ENCODE measurements around the gene DIP2B. TPM values are rescaled to one million over a fixed set of nuclear protein-coding genes. Genes with fewer than 3 reads are reported as not detected.
A peak's percentile ranks its signal among the peaks of the same experiment; 100 is the strongest.

The DIP2B gene
- total RNA-seq, 1 donor from 2014 or later, result 45.1 TPM

DNA sequence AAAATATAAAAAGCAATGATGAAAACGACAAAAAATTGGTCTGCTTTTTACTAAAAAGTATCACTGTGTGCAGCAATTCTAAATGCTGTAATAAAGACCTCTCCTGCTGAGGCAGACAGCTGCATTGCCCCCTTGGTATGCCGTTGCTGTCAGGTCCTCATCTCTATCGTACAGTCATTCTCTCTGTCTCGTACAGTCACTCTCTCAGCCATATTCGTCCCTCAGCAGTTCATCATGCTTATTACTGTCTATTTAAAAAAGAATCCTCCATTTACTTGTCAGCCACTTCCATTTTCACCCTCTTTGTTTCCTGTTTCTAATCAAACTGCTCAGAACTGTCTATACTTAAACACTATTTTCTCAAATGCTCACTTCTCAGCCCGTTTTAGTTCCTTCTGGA is 123.6 kb downstream of the DIP2B start:
- Mint-ChIP-seq H3K4me1 (ENCODE audit: unreplicated experiment) (peaks cover 46% of the 10 kb centered on the region), H3K4me3 (ENCODE audit: unreplicated experiment) (peak overlapping the region; percentile 8), H3K27me3 (ENCODE audit: unreplicated experiment) (peaks cover 5% of the 10 kb centered on the region), H3K9me3 (ENCODE audit: unreplicated experiment) (no peaks in the 10 kb centered on the region), H3K27ac (ENCODE audit: unreplicated experiment) (peak overlapping the region; percentile 19), H3K36me3 (ENCODE audit: low read depth, unreplicated experiment) (peaks cover 27% of the 10 kb centered on the region)
- no peak for DNase-seq (ENCODE audit: low spot score)
- TF ChIP-seq, protein P1, sequence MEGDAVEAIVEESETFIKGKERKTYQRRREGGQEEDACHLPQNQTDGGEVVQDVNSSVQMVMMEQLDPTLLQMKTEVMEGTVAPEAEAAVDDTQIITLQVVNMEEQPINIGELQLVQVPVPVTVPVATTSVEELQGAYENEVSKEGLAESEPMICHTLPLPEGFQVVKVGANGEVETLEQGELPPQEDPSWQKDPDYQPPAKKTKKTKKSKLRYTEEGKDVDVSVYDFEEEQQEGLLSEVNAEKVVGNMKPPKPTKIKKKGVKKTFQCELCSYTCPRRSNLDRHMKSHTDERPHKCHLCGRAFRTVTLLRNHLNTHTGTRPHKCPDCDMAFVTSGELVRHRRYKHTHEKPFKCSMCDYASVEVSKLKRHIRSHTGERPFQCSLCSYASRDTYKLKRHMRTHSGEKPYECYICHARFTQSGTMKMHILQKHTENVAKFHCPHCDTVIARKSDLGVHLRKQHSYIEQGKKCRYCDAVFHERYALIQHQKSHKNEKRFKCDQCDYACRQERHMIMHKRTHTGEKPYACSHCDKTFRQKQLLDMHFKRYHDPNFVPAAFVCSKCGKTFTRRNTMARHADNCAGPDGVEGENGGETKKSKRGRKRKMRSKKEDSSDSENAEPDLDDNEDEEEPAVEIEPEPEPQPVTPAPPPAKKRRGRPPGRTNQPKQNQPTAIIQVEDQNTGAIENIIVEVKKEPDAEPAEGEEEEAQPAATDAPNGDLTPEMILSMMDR (IDR thresholded peaks at IDR 0.05; ENCODE audit: unreplicated experiment), result no peak

DNA sequence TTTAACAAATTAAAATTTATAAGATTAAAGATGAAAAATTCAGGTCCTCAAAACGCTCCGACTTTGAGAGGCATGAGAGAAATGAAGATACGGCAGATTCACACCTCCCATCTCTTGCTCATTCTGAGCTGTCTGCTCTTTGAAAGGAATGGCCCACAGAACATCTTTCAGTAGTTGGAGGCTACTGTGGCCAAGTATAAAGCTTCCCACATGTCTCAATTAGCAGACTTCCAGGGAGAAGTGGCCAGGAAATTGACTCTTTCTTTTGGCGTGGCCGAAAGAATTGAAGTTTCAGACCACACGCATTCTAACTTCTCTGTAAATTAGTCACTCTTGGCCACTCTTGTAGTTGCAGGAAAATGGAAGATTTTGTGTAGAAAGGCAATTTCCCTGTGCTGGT is 129.2 kb downstream of the DIP2B start:
- TF ChIP-seq, protein P1 (IDR thresholded peaks at IDR 0.05; ENCODE audit: unreplicated experiment), result no peak
- Mint-ChIP-seq H3K4me3 (ENCODE audit: unreplicated experiment) (no peak overlapping the region), H3K36me3 (ENCODE audit: low read depth, unreplicated experiment) (peaks cover 11% of the 10 kb centered on the region), H3K27me3 (ENCODE audit: unreplicated experiment) (peaks cover 5% of the 10 kb centered on the region), H3K27ac (ENCODE audit: unreplicated experiment) (no peak overlapping the region), H3K4me1 (ENCODE audit: unreplicated experiment) (peaks cover 37% of the 10 kb centered on the region), H3K9me3 (ENCODE audit: unreplicated experiment) (no peaks in the 10 kb centered on the region)
- no peak for DNase-seq (ENCODE audit: low spot score)

DNA sequence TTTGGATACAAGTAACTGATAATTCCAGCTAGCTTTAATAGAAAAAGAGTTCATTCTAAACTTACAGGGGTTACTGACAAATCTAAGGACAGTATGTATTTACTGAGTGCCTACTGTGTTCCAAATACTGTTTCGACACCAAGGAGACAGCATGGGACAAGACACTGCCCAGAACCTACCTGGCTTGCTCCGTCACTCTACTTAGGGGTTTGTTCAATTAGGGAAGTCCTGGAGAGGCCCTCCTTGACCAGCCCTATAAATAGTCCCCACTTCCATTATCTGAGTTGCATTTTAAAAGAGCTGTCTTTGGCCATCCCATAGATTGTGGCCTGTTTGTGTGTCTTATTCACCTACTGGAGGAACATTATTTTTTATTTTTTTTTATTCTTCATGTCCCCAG is 129.6 kb downstream of the DIP2B start:
- peaks cover 35% of the 10 kb centered on the region for H3K4me1 Mint-ChIP-seq (ENCODE audit: unreplicated experiment)
- TF ChIP-seq, protein P1 (IDR thresholded peaks at IDR 0.05; ENCODE audit: unreplicated experiment), result no peak
- H3K36me3 Mint-ChIP-seq (ENCODE audit: low read depth, unreplicated experiment), result peaks cover 7% of the 10 kb centered on the region
- no peak overlapping the region for H3K4me3 Mint-ChIP-seq (ENCODE audit: unreplicated experiment)
- peaks cover 2% of the 10 kb centered on the region for H3K27me3 Mint-ChIP-seq (ENCODE audit: unreplicated experiment)
- no peaks in the 10 kb centered on the region for H3K9me3 Mint-ChIP-seq (ENCODE audit: unreplicated experiment)
- no peak overlapping the region for H3K27ac Mint-ChIP-seq (ENCODE audit: unreplicated experiment)
- no peak for DNase-seq (ENCODE audit: low spot score)

DNA sequence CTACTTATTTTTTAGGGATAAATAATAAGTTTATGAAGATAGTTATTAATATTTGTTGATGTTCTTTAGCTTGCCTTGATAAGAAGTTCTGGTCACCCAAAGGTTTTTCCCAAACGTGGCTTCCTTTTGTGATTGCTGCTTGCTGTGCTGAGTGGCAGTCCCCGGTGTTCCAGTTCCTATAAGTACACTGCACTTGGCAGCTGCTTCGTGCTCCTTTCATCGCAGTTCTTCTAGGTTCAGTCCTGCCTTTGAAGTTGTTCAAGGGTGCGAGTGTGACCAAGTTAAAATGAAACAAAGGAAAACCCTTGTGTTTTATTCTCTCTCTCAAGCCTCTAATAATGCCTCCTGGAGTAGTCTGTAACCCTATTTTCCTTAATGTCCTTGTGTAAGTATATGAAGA is 130.6 kb downstream of the DIP2B start:
- no peak for DNase-seq (ENCODE audit: low spot score)
- Mint-ChIP-seq H3K27ac (ENCODE audit: unreplicated experiment) (no peak overlapping the region), H3K9me3 (ENCODE audit: unreplicated experiment) (no peaks in the 10 kb centered on the region), H3K4me1 (ENCODE audit: unreplicated experiment) (peaks cover 38% of the 10 kb centered on the region), H3K4me3 (ENCODE audit: unreplicated experiment) (no peak overlapping the region), H3K36me3 (ENCODE audit: low read depth, unreplicated experiment) (peaks cover under 1% of the 10 kb centered on the region), H3K27me3 (ENCODE audit: unreplicated experiment) (no peaks in the 10 kb centered on the region)
- TF ChIP-seq, protein P1 (IDR thresholded peaks at IDR 0.05; ENCODE audit: unreplicated experiment), result no peak

DNA sequence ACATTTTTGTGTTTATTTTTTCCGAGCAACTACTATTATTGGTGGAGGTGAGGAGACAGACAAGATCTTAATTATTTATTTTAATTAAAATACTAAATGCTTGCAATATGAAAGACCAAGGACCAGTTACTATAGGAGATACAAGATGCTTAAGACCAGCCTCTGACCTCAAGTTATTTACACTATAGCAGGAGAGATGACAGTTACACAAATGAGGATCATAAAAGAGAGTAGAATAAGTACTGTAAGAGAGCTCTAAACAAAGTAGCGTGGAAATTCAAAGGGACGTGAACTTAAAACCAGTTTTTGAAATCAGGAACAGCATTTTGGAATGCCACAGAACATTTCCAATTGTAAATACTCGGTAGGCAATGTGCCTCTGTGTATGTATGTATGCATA is 131.1 kb downstream of the DIP2B start:
- no peaks in the 10 kb centered on the region for H3K27me3 Mint-ChIP-seq (ENCODE audit: unreplicated experiment)
- no peak for DNase-seq (ENCODE audit: low spot score)
- no peak overlapping the region for H3K27ac Mint-ChIP-seq (ENCODE audit: unreplicated experiment)
- H3K4me1 Mint-ChIP-seq (ENCODE audit: unreplicated experiment), result peaks cover 41% of the 10 kb centered on the region
- no peaks in the 10 kb centered on the region for H3K36me3 Mint-ChIP-seq (ENCODE audit: low read depth, unreplicated experiment)
- H3K9me3 Mint-ChIP-seq (ENCODE audit: unreplicated experiment), result no peaks in the 10 kb centered on the region
- TF ChIP-seq, protein P1 (IDR thresholded peaks at IDR 0.05; ENCODE audit: unreplicated experiment), result no peak
- no peak overlapping the region for H3K4me3 Mint-ChIP-seq (ENCODE audit: unreplicated experiment)
